H1 (cell line): ENCODE data around the gene SLAMF6. TPM values are rescaled to one million over a fixed set of nuclear protein-coding genes. Genes with fewer than 3 reads are reported as not detected.

Experiments
- CTCF ChIA-PET: fragments of 300-600 bp; sonication (Branson Sonifier 250); formaldehyde crosslinking; loops from one replicate; lab custom pipeline; 2021; ENCODE audit not compliant: partially characterized antibody; lab: Charles Lee
- POLR2A ChIA-PET: fragments of 300-600 bp; sonication (Branson Sonifier 250); formaldehyde crosslinking; loops from one replicate; lab custom pipeline; 2021; ENCODE audit warnings: inconsistent platforms; ENCODE audit not compliant: partially characterized antibody; lab: Charles Lee
- DNase-seq, 2 experiments: peaks; one replicate each; pipeline versions ENCODE4 v3.0.0 to v3.0.0-alpha.2; 2010 to 2022; ENCODE audit warnings: low spot score in 2 of 2, low read depth in 1 of 2, mixed read lengths in 1 of 2
- FAIRE-seq: peaks from 2 replicates; lab custom pipeline; 2011; peaks lifted over from hg19 to GRCh38; lab: Jason Lieb, UNC
- H2AFZ ChIP-seq: 2 replicates; pipeline ENCODE4 v1.8.1; 2012; ENCODE audit warnings: low read length, inconsistent platforms
- H2AK5ac ChIP-seq: 2 replicates; pipeline ENCODE4 v1.6.1; 2013; ENCODE audit warnings: low read depth, low read length
- H2BK120ac ChIP-seq: replicated peaks from 2 replicates; pipeline ENCODE3; 2013; ENCODE audit warnings: low read depth, low read length, inconsistent platforms
- H2BK12ac ChIP-seq: 2 replicates; pipeline ENCODE4 v1.6.1; 2013; ENCODE audit warnings: low read depth, low read length
- H2BK15ac ChIP-seq: 2 replicates; pipeline ENCODE4 v1.6.1; 2013; ENCODE audit warnings: low read length
- H2BK20ac ChIP-seq: 2 replicates; pipeline ENCODE4 v1.6.1; 2013; ENCODE audit warnings: low read length
- H2BK5ac ChIP-seq: 2 replicates; pipeline ENCODE4 v1.6.1; 2013; ENCODE audit warnings: low read depth, low read length
- H3K14ac ChIP-seq: 2 replicates; pipeline ENCODE4 v1.6.1; 2013; ENCODE audit warnings: inconsistent platforms; ENCODE audit not compliant: insufficient read length
- H3K18ac ChIP-seq: 2 replicates; pipeline ENCODE4 v1.6.1; 2013; ENCODE audit warnings: low read length; ENCODE audit errors: extremely low read depth
- H3K23ac ChIP-seq: 2 replicates; pipeline ENCODE4 v1.6.1; 2013; ENCODE audit warnings: inconsistent platforms; ENCODE audit not compliant: insufficient read length
- H3K23me2 ChIP-seq: 2 replicates; pipeline ENCODE4 v1.6.1; 2013; ENCODE audit warnings: low read depth, low read length
- H3K27ac ChIP-seq: 2 replicates; pipeline ENCODE4 v1.6.1; 2011; ENCODE audit warnings: low read depth, low read length, inconsistent platforms
- H3K27me3 ChIP-seq, 4 experiments: replicated peaks in 1 of 4; 1 replicate in 1 of 4; 2 replicates in 3 of 4; pipeline versions ENCODE4 v1.6.1 to v1.8.1; 2011 to 2013; ENCODE audit warnings: low read length in 3 of 4, mild to moderate bottlenecking in 3 of 4, inconsistent platforms in 2 of 4, mixed read lengths in 2 of 4, moderate library complexity in 1 of 4; ENCODE audit not compliant: control insufficient read depth in 3 of 4, insufficient read depth in 3 of 4; ENCODE audit errors: extremely low read depth in 1 of 4
- H3K36me3 ChIP-seq, 4 experiments: 2 replicates each; pipeline versions ENCODE4 v1.6.1 to v1.8.1; 2011 to 2013; ENCODE audit warnings: mild to moderate bottlenecking in 4 of 4, low read length in 3 of 4, moderate library complexity in 2 of 4, control low read depth in 1 of 4, inconsistent platforms in 1 of 4; ENCODE audit not compliant: insufficient read depth in 4 of 4, control insufficient read depth in 2 of 4
- H3K4ac ChIP-seq: replicated peaks from 2 replicates; pipeline ENCODE3; 2013; ENCODE audit warnings: low read length, low read depth, mixed read lengths, inconsistent platforms; ENCODE audit not compliant: insufficient read length
- H3K4me1 ChIP-seq, 4 experiments: replicated peaks in 1 of 4; 1 replicate in 1 of 4; 2 replicates in 3 of 4; pipeline versions ENCODE4 v1.6.1 to v1.8.1; 2011 to 2013; ENCODE audit warnings: low read length in 3 of 4, inconsistent platforms in 2 of 4, mixed read lengths in 1 of 4; ENCODE audit not compliant: insufficient read depth in 4 of 4, control insufficient read depth in 3 of 4
- H3K4me2 ChIP-seq, 2 experiments: 2 replicates each; pipeline versions ENCODE4 v1.6.1 to v1.8.1; 2011 to 2013; ENCODE audit warnings: low read depth in 2 of 2, low read length in 2 of 2, control low read depth in 1 of 2, inconsistent platforms in 1 of 2, mild to moderate bottlenecking in 1 of 2; ENCODE audit not compliant: insufficient read depth in 1 of 2
- H3K4me3 ChIP-seq, 4 experiments: fragments of 200-600, 300-600 bp in 1 of 4; sonication (generic), shearing (Covaris generic), sonication (Bioruptor Twin) in 1 of 4; 2 replicates each; pipeline versions ENCODE4 v1.5.1 to v1.8.1; 2011 to 2016; ENCODE audit warnings: low read length in 4 of 4, low read depth in 3 of 4, control low read depth in 2 of 4, inconsistent platforms in 2 of 4, mild to moderate bottlenecking in 2 of 4, mixed read lengths in 1 of 4, moderate library complexity in 1 of 4; ENCODE audit not compliant: insufficient read depth in 2 of 4; ENCODE audit errors: extremely low read depth in 1 of 4
- H3K56ac ChIP-seq: replicated peaks from 2 replicates; pipeline ENCODE3; 2013; ENCODE audit warnings: low read depth, mild to moderate bottlenecking, mixed read lengths, low read length, inconsistent platforms; ENCODE audit not compliant: insufficient read length
- H3K79me1 ChIP-seq: 2 replicates; pipeline ENCODE4 v1.6.1; 2013; ENCODE audit warnings: low read depth, low read length, control low read depth
- H3K79me2 ChIP-seq, 2 experiments: 2 replicates each; pipeline versions ENCODE4 v1.6.1 to v1.8.1; 2012 to 2013; ENCODE audit warnings: low read length in 2 of 2, mild to moderate bottlenecking in 2 of 2, inconsistent platforms in 1 of 2; ENCODE audit not compliant: insufficient read depth in 2 of 2, control insufficient read depth in 1 of 2
- H3K9ac ChIP-seq, 4 experiments: replicated peaks in 1 of 4; 1 replicate in 1 of 4; 2 replicates in 3 of 4; pipeline versions ENCODE4 v1.6.1 to v1.8.1; 2011 to 2013; ENCODE audit warnings: low read depth in 3 of 4, low read length in 3 of 4, control low read depth in 2 of 4, mild to moderate bottlenecking in 2 of 4, moderate library complexity in 2 of 4, inconsistent platforms in 1 of 4; ENCODE audit errors: extremely low read depth in 1 of 4
- H3K9me3 ChIP-seq, 2 experiments: 2 replicates each; pipeline versions ENCODE4 v1.6.1 to v1.8.1; 2012 to 2013; ENCODE audit warnings: mild to moderate bottlenecking in 2 of 2, moderate library complexity in 2 of 2, control low read depth in 1 of 2, inconsistent platforms in 1 of 2, low read depth in 1 of 2, low read length in 1 of 2, mixed read lengths in 1 of 2; ENCODE audit not compliant: insufficient read depth in 2 of 2
- H4K20me1 ChIP-seq, 2 experiments: replicated peaks in 1 of 2; 2 replicates each; pipeline versions ENCODE3 to v1.8.1; 2011 to 2013; ENCODE audit warnings: inconsistent platforms in 2 of 2, low read length in 2 of 2, mild to moderate bottlenecking in 1 of 2; ENCODE audit not compliant: insufficient read depth in 2 of 2, control insufficient read depth in 1 of 2
- H4K5ac ChIP-seq: 2 replicates; pipeline ENCODE4 v1.6.1; 2013; ENCODE audit warnings: low read length, low read depth, mixed read lengths, inconsistent platforms; ENCODE audit not compliant: insufficient read length
- H4K8ac ChIP-seq: 2 replicates; pipeline ENCODE4 v1.8.0; 2013; ENCODE audit warnings: mild to moderate bottlenecking, moderate library complexity, low read length, inconsistent platforms; ENCODE audit not compliant: insufficient read depth; ENCODE audit errors: extremely low read depth
- H4K91ac ChIP-seq: replicated peaks from 2 replicates; pipeline ENCODE3; 2013; ENCODE audit warnings: low read length, mixed read lengths, inconsistent platforms; ENCODE audit not compliant: insufficient read length
- ATF2 ChIP-seq: IDR thresholded peaks from 2 replicates; pipeline ENCODE4 v1.6.1; 2012; ENCODE audit warnings: low read length, inconsistent platforms
- CBX8 ChIP-seq: fragments of 300-800, 300-1000 bp; sonication (generic); IDR thresholded peaks from 2 replicates; pipeline ENCODE4 v1.7.1; 2016; ENCODE audit warnings: low read depth, low read length, borderline replicate concordance
- EGR1 ChIP-seq: IDR thresholded peaks from 2 replicates; pipeline ENCODE4 v1.6.1; 2011; ENCODE audit warnings: low read depth, low read length, borderline replicate concordance
- HDAC6 ChIP-seq: IDR thresholded peaks from one replicate; pipeline ENCODE4 v1.7.1; 2012; ENCODE audit warnings: low read depth, mild to moderate bottlenecking, inconsistent platforms, low read length, moderate library complexity
- JUND ChIP-seq: IDR thresholded peaks from 2 replicates; pipeline ENCODE4 v1.6.1; 2011; ENCODE audit warnings: mild to moderate bottlenecking, improper control_type of control experiment, low read length
- KDM1A ChIP-seq: fragments of 200-600, 300-600 bp; sonication (generic); IDR thresholded peaks from 2 replicates; pipeline ENCODE4 v1.7.1; 2016; ENCODE audit warnings: mild to moderate bottlenecking, low read length, borderline replicate concordance
- SIRT6 ChIP-seq: IDR thresholded peaks from one replicate; pipeline ENCODE4 v1.7.1; 2012; ENCODE audit warnings: low read length, inconsistent platforms
- SP2 ChIP-seq: IDR thresholded peaks from 2 replicates; pipeline ENCODE4 v1.6.1; 2012; ENCODE audit warnings: mild to moderate bottlenecking, low read length, inconsistent platforms
- SP4 ChIP-seq: IDR thresholded peaks from 2 replicates; pipeline ENCODE4 v1.6.1; 2012; ENCODE audit warnings: low read length, inconsistent platforms
- TBP ChIP-seq: IDR thresholded peaks from 2 replicates; pipeline ENCODE4 v1.6.1; 2011; ENCODE audit warnings: low read depth, low read length, improper control_type of control experiment
- TEAD4 ChIP-seq: IDR thresholded peaks from 2 replicates; pipeline ENCODE4 v1.6.1; 2012; ENCODE audit warnings: low read depth, low read length, inconsistent platforms, mixed read lengths
- WGBS, 2 experiments: shearing (Covaris generic) in 1 of 2; methylation state at CpG; one replicate each; pipeline versions ENCODE4 v1.1.6 to v1.1.7; 2013 to 2015; ENCODE audit warnings: low lambda C conversion rate in 2 of 2, mixed read lengths in 2 of 2, inconsistent platforms in 1 of 2, low coverage in 1 of 2, missing lambda C conversion rate in 1 of 2; ENCODE audit not compliant: insufficient replicate concordance in 2 of 2, insufficient coverage in 1 of 2, insufficient read length in 1 of 2; ENCODE audit errors: extremely low coverage in 1 of 2, missing lambda C conversion rate in 1 of 2; 5-methylcytosine and 5-hydroxymethylcytosine counted together
- polyA plus RNA-seq, 7 experiments: library from polyadenylated mRNA; depleted of rRNA in 3 of 7; stranded (reverse) in 5 of 7; unstranded in 2 of 7; fragments of >200 nt in 5 of 7; fragments of 200-250 nt in 2 of 7; gene quantifications; 1 replicate in 5 of 7; 2 replicates in 1 of 7; 4 replicates in 1 of 7; pipeline versions ENCODE4 v1.2.1 to v1.2.3, GENCODE V29; 2011 to 2013; ENCODE audit warnings: missing spikeins in 2 of 7, mixed read lengths in 2 of 7
- total RNA-seq: library from RNA; stranded (reverse); fragmentation: NEBNext Ultra II Directional; extraction: Animal tissue kit (Norgen Biotek cat#: 25700); gene quantifications from 2 replicates; pipeline ENCODE4 v1.2.1, GENCODE V29; 2021

The SLAMF6 gene
- total and polyA plus RNA-seq, 2 of the 8 experiments (the other 6 are each of a cell fraction or from before 2014, with no cell fraction given) = not detected

GRCh38 chr1:160537714-160538665 is 14.9 kb upstream of the SLAMF6 start:
- H3K18ac ChIP-seq = no peak overlapping the region
- no peak overlapping the region for H2BK120ac ChIP-seq
- no peak overlapping the region for H2AK5ac ChIP-seq
- no peak overlapping the region for H3K27ac ChIP-seq
- no peak overlapping the region for H2BK12ac ChIP-seq
- H3K79me2 ChIP-seq = no peaks in the 10 kb centered on the region
- H3K14ac ChIP-seq = no peak overlapping the region
- no peak overlapping the region for H3K9ac ChIP-seq
- DNase-seq = no peak
- H3K79me1 ChIP-seq = no peaks in the 10 kb centered on the region
- WGBS, 2 experiments = 84% methylated on average over 7 of the region's 8 CpGs; no CpG with 5 or more reads in 1 of the 2 experiments
- 0 out of 4 replicates have a peak, but pooled peaks cover 0 to 2% of the 10 kb centered on the region in 2 experiments for H3K9me3 ChIP-seq
- no peaks in the 10 kb centered on the region for H4K20me1 ChIP-seq
- no peak overlapping the region for H3K56ac ChIP-seq
- H3K4me2 ChIP-seq = no peak overlapping the region
- no peak overlapping the region for H4K8ac ChIP-seq
- H3K27me3 ChIP-seq = no peaks in the 10 kb centered on the region
- H2BK5ac ChIP-seq = no peak overlapping the region
- H3K4me1 ChIP-seq = no peaks in the 10 kb centered on the region
- no peak overlapping the region for H2BK20ac ChIP-seq
- no peak overlapping the region for H2BK15ac ChIP-seq
- no peak overlapping the region for H3K23ac ChIP-seq
- H3K4ac ChIP-seq = no peak overlapping the region
- no peaks in the 10 kb centered on the region for H3K23me2 ChIP-seq
- POLR2A ChIA-PET = no interaction called here
- H4K5ac ChIP-seq = no peak overlapping the region
- no peaks in the 10 kb centered on the region for H3K36me3 ChIP-seq
- no peak for FAIRE-seq
- no peak overlapping the region for H4K91ac ChIP-seq
- H2AFZ ChIP-seq = no peak overlapping the region
- CTCF ChIA-PET = interaction anchor here (0.6 to 1.3 kb wide), 3 partner anchors 67 to 128 kb away, joined by 3 to 4 read pairs (median 4); no protein-coding TSS in a partner anchor
- H3K4me3 ChIP-seq = no peak overlapping the region
- TF ChIP-seq KDM1A (no peak), HDAC6 (no peak), TBP (no peak), EGR1 (no peak), SIRT6 (no peak), ATF2 (no peak), SP4 (no peak), SP2 (no peak), CBX8 (no peak), TEAD4 (no peak), JUND (no peak)
